AG04449 (cell line): ENCODE data around the gene CHST8.

Source experiments
- CTCF ChIA-PET: fragments of 350-600 bp; formaldehyde crosslinking; extraction: SDS; loops from one replicate; lab custom pipeline; 2021; ENCODE audit warnings: antibody characterized with exemption; lab: Yijun Ruan, JAX
- POLR2A ChIA-PET: fragments of 400-600, 350-600 bp; formaldehyde crosslinking; extraction: SDS; loops from one replicate; lab custom pipeline; 2020; ENCODE audit warnings: antibody characterized with exemption, inconsistent platforms; lab: Yijun Ruan, JAX
- DNase-seq: peaks from one replicate; pipeline ENCODE4 v3.0.0-alpha.2; 2010; ENCODE audit warnings: low read depth, low spot score
- H3K4me3 ChIP-seq: 2 replicates; pipeline ENCODE4 v1.5.1; 2011; ENCODE audit warnings: low read depth, mild to moderate bottlenecking, control low read depth, low read length
- CTCF ChIP-seq: IDR thresholded peaks from one replicate; pipeline ENCODE4 v1.5.1; 2011; ENCODE audit warnings: mild to moderate bottlenecking, moderate library complexity, low read length, control low read depth, inconsistent platforms; ENCODE audit not compliant: insufficient read depth; ENCODE audit errors: missing control alignments

Gene CHST8

GRCh38 chr19:33685541-33685940, 63.8 kb downstream of the CHST8 start:
- CTCF ChIA-PET = no interaction called here
- no peak overlapping the region for H3K4me3 ChIP-seq
- POLR2A ChIA-PET = no interaction called here
- TF ChIP-seq CTCF = no peak
- no peak for DNase-seq

GRCh38 chr19:33686262-33686661, 64.5 kb downstream of the CHST8 start:
- no peak for DNase-seq
- POLR2A ChIA-PET = no interaction called here
- no peak for TF ChIP-seq CTCF
- CTCF ChIA-PET = no interaction called here
- H3K4me3 ChIP-seq = no peak overlapping the region

GRCh38 chr19:33686687-33687480, 65.1 kb downstream of the CHST8 start:
- no peak for TF ChIP-seq CTCF
- no peak for DNase-seq
- H3K4me3 ChIP-seq = no peak overlapping the region
- POLR2A ChIA-PET = no interaction called here
- CTCF ChIA-PET = no interaction called here

- ChIA-PET POLR2A (no interaction called here), CTCF (no interaction called here)
- H3K4me3 ChIP-seq = no peak overlapping the region
- DNase-seq = no peak
- no peak for TF ChIP-seq CTCF
Observed at GRCh38 chr19:33687481-33688170, 65.9 kb downstream of the CHST8 start.

GRCh38 chr19:33688171-33688992, 66.6 kb downstream of the CHST8 start:
- no peak for DNase-seq
- CTCF ChIA-PET = no interaction called here
- H3K4me3 ChIP-seq = no peak overlapping the region
- POLR2A ChIA-PET = no interaction called here
- TF ChIP-seq CTCF = no peak
